ENCODE data around the gene ELFN1.

Gene ELFN1

DNA sequence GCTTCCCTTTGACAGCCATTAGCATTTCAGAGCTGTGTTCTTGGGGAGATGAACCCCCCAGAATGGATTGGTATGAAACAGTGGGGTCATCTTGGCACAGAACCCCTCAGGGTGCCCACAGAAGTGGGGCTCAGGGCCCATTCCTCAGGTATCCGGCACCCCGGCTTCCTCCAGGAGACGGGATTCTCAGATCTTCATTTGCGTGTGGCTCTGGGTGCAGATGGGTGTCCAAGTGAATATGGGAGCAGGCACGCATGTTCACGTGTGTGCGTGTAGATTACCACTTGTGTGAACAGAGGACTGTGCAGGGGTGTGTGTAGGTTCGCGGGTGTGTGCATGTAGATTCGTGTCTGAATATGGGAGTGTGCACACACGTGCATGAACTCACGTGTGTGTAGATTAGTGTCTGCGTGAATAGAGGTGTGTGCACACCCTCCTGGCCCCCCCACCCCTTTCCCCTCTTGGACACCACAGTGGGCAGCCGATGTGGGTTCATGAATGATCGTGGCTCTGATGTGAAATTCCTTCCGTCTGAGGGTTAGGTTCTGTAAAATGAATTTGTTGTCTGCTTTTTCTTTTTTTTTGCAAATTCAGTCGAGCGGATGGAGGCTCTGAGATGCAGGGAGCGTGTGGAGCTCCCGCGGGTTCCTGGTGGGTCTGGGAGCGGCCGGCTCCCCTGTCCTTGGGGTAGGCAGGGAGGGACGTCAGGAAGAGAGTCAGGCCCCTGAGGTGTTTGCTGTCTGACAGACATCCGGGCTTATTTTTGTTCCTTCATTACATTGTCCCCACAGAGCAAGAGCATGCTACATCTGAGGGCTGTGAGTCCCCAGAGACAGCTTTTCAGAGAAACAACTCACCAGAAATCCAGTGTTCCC is 7.4 kb downstream of the ELFN1 start:
- no peak for DNase-seq

DNA sequence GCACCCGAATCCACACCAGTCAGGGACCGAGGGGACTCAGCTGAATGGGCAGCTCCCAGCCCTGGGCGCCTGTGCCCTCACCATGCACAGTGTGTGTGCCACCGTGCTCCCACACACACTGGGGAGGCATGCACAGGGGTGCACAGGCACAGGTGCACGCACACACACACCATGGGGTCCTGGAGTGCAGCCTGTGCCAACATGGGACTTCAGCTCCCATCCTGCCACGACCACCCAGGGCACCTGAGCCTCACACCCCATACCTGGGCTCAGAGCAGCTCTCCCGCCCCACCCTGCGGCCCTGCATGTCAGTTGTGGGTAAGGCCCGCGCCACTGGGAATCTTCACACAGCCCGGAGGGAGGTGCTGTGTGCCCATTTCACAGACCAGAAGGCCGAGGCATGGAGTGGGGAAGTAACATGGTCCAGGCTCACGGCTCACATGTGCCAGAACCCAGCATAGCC is 8.0 kb downstream of the ELFN1 start:
- DNase-seq, result no peak

DNA sequence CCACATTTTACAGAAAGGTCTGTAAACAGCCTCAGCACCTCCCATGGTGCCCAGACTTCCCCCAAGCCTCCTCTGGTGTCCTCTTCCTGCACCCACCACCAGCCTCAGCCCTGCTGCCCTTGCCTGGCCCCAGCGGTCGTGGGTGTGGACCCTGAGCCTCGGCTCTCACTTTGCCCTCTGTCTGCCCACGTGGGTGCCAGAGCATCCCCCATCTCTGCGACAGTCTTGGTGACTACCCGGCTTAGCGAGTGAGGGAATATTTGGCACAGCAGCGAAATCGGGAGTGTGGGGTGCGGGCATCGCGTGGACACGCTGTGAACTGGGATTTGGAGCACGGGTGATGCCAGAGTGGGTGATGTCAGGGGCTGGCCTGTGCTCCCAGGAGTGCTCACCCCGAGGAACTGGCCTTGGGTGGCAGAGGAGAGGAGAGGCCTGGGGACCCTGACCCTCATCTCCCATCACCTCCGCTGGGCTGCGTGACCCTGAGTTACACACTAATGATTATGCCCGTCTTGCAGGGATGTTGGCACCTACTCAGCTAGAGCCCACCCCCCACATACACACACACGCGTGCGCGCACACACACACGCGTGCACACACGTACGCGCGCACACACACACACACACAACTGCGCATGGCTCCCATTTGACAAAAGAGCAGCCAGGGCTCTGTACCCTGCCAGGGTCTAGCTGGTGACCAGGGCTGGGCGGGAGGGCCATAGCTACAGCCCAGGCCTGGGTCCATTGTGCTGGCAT is 8.7 kb downstream of the ELFN1 start:
- no peak for DNase-seq

DNA sequence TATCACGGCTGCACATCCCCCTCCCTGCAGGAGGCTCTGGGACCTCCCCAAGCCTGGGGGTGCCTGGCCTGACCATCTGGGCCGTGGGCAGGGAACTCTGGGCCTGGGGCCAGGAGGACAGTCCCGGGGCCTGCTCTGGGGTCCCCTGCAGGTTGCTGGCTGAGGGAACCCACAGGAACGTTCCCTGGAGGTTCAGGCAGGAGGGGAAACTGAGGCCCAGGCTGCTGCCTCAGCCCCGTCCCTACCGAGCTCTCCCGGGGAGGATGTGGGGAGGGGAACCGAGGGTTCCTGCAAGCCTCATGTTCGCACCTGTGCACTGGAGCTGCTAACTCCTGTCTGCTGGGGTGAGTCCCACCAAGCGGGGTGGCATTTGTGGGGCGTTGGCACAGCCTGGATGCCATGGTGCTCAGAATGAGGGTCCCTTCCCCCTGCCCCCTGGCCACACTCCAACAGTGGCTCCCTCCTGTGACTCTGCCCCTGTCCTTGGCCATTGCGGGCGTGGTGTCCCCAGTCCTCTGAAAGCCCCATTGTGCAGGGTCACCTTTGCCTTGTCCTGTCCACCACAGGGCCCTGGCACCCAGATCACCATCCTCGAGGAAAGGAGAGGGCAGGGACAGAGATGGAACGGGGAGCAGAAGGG is 9.4 kb downstream of the ELFN1 start:
- DNase-seq, result no peak

DNA sequence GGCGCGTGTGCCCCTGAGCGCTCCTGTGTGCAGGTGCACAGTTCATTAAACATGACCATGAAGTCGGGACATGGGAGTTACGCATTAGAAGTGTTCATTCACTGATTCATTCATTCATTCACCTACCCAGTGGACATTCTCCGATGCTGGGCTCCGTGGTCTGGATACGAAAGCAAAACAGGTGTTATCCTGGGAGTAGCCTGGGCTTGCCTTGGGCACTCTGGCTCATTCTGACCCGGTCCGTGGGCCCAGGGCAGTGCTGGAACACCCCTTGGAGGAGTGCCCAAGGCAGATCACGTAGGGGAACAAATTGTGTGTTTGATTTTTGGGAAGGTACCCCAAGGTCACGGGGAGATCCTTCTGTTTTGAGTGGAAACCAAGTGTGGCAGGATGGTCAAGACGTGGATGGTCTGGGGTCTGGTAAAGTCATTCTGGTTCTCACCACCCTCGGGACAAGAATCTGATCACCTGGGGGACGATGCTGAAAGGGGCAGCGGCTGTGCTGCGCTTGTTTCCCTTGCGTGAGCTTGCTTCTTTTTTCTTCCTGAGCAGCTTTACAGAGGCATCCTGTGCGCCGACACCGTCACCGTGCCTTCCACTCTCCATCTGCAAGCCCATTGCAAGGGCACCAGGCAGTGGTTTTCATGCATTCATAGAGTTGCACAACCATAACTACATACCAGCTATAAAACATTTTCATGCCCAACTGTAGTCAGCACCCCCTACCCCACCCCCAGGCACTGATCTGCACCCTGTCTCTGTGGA is 10.1 kb downstream of the ELFN1 start:
- DNase-seq, result no peak

DNA sequence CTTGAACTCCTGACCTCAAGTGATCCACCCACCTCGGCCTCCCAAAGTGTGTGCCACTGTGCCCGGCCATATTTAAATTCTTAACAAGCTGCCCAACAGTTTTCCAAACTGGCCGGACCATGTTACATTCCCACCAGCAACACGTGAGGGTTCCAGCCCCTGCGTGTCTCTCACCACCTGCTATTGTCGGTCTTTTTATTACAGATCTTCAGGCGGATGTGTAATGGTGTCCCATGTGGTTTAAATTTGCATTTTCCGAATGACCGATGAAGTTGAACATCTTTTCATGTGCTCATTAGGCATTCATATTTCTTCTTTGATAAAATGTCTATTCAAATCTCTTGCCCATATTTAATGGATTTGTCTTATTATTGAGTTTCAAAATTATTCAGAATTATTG is 11.5 kb downstream of the ELFN1 start:
- no peak for DNase-seq

DNA sequence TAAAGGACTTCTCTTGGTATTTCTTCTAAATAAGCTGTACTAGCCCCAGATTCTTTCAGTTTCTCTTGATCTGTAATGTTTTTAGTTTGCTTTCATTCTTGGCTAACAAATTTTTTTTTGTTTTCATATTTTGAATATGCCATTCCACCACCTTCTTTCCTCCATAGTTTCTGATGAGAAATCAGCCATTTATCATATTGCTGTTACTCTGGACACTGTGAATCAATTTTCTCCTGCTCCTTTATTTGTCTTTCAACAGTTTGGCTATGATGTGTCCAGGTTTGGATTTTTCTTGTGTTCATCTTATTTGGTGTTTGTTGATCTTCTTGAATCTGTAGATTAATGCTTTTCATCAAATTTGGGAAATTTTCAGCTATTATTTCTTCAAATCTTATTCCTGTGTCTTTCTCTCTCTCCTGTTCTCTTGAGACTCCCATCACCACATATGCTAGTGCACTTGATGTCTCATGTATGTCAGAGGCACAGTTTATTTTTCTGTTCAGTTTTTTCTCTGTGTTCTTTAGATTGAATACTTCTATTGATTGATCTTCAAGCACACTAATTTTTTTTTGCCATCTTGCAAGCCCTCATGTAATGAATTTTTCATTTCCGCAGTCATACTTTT is 15.0 kb downstream of the ELFN1 start:
- DNase-seq, result no peak

DNA sequence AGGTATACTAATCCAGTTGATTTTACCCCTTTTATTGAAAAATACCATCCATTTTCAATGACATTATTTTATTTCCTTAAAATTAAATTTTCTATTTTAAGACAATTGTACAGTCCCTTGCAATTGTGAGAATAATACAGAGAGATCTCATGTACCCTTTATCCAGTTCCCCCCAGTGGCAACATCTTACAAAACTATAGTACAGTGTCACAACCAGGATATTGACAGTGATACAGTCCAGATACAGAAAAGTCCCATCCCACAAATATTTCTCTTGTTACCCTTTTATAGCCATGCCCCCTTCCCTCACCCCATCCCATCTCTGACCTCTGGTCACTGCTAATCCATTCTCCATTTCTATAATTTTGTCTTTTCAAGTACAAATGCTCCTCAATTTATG is 18.5 kb downstream of the ELFN1 start:
- no peak for DNase-seq

DNA sequence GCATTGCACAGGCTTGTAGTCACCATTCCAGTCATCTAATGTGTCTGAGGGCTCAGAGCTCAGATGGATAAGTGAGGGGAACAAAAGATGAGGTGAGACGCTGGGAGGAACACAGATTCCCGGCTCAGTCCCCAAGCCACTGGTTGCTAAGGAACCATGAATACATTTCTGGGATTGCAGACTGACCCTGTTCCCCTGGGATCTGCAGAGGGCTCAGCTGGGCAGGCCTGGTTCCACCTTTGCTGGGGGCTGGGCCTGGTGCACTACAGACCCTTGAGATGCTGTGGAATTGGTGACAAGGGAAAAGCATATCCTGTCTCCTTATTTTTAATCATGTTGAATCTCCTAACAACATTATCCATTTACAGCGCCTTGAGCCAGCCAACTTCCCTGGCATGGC is 19.2 kb downstream of the ELFN1 start:
- no peak for DNase-seq

DNA sequence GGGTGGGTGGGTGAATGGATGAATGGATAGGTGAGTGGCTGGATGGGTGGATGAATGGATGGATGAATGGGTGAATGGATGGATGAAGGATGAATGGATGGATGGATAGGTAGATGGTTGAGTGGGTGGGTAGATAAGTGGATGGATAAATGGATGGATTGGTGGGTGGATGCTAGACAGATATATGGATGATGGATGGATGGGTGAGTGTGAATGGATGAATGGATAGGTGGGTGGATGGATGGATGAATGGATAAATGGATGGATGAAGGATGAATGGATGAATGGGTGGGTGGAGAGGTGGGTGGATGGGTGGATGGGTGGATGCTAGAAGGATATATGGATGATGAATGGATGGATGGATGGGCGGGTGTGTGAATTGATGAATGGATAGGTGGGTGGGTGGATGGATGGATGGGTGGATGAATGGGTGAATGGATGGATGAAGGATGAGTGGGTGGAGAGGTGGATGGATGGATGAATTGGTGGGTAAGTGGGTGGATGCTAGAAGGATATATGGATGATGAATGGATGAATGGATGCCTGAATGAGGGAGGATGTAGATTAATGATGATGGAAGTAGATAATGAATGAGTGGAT is 20.4 kb downstream of the ELFN1 start:
- no peak for DNase-seq

DNA sequence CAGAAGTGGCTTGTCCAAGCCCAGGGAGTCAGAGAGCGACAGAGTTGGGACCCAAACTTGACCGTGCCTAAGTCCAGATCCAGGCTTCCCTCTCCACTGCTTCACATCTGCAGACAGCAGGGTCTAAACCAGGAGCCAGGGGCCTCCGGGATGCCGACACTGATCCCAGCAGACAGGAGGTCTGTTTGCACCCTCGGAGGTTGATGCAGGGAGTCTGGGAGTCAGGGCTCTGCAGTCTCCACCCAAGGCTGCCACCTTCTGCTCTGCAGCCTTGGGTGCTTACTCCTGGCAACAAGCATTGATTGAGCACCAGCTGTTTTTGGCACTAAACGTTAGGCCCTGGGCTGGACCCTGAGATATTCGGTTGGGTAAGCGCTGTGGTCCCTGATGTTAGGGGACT is 21.0 kb downstream of the ELFN1 start:
- no peak for DNase-seq

DNA sequence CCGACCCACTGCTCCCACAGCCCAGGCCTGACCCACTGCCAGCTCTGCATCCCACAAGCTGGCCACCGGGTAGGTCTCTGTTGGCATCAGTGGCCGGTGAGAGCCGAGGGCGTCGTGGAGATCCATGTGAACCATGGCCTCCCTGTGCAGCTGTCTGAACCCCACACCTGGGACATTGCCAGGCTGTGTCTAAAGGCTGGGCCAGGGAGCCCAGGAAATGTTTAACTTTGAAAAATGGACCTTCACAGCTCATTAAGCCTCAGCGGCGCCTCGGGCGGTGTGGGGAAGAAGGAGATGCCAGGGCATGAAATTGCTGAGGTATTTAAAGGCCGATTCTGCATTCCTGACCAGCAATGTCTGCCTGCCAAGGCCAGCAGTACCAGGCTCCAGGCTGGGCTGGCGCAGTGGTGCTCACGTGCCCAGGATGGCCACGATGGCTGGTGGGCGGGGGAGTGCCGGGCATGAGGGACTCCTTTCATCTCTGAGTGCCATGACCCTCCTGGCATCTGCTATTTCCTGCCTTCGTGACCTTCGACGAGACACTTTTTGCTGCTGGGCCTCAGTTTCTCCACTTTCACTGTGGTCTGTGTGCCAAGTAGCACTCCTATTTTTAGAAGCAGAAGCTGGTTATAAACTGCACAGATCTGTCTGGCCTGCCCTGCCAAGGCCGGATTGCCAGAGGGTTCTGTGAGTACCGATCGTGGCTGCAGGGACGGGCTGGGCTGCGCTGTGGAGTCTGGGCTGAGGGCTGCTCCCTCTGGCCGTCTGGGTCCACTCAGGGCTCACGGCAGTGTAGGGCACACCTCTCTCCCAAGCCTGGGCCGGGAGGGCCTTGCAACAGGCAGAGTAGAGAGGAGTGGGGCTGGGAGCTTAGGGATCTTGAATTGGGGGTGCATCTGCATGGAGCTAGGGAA is 21.8 kb downstream of the ELFN1 start:
- no peak for DNase-seq

DNA sequence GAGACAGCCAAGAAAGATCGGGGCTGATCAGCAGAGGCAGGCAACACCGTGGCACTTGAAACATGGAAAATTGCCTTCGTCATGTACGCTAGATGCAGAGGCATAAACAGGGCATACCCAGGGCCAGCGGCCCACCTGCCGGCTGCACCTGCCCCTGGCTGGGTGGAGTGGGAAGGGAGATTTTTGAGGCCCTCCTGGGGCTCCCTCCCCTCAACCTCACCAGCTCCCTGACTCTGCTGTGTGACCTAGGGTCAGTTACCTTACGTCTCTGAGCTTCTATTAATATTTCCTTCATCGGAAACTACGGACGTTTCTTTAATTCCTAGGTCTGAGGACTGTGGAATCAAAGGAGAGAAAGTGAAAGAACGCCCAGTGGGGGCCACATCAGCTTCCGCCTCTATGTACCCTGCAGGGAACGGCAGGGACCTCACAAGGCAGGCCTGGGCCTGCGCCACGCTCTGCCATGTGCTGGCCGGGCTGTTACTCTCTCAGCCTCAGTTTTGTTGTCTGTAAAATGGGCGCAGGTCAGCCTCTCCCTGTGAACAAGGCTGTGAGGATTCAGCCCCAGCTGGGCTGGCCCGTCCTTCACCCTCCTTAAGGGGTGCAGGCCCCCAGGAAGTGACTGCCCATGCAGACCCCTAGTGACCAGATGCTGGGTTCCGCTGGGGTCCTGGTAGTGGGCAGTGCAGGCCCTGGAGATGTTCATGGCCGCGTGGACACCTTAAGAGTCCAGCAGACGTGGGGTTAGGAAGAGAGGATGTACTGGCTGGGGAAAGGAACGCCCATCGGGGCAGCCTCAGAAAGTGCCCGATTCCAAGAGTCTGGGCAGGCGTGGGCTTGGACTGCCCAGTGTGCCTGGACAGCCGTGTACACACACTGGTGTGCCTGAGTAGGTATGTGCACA is 22.7 kb downstream of the ELFN1 start:
- no peak for DNase-seq

DNA sequence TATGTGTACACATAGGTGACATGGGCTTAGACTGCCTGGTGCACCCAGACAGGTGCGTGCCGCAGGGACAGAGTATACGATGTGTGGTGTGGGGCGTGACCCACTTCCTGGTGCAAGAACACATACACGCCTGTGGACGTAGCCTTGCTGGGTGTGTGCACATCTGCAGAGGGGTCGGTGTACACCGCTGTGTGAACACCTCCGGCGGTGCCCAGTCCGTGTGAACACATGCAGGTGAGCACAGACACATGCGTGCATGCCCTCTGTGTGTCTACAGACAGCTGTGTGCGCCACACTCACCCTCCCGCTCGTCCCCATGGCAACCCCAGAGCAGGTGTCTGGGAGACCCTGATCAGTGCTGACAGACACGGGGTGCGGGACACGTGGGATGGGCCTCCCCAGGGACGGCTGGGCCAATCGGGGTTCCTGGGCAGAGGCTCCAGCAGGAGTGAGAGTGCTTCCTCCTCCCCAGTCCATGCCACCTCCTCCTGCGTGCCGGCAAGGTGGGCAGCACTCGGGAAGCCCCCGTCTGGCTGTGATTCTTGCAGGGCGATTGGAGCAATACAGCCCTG is 23.4 kb downstream of the ELFN1 start:
- DNase-seq, result no peak

DNA sequence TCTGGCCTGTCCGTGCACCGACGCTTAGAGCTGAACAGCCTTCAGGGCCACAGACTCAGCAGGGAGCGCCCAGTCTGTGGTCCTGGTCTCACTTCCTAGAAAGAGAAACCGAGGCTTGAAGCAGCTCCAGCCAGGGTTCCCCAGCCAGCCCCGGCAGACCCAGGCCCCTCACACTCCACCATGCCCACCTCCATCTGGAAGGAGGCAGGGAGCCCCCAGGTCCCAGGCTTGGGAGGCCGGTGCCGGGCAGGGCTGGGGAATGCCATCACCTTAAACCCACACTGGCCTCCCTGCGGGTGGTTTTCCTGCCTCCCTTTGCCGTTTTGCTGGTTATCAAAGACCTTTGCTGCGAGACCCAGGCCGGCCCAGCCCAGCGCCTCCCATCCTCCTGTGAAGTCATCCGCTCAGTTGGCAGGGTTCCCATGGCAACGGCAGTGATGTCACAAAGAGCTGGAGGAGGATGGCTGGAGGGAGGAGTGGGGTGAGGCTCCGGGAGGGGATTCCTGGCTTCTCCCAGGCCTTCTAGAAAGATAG is 24.0 kb downstream of the ELFN1 start:
- DNase-seq, result no peak

DNA sequence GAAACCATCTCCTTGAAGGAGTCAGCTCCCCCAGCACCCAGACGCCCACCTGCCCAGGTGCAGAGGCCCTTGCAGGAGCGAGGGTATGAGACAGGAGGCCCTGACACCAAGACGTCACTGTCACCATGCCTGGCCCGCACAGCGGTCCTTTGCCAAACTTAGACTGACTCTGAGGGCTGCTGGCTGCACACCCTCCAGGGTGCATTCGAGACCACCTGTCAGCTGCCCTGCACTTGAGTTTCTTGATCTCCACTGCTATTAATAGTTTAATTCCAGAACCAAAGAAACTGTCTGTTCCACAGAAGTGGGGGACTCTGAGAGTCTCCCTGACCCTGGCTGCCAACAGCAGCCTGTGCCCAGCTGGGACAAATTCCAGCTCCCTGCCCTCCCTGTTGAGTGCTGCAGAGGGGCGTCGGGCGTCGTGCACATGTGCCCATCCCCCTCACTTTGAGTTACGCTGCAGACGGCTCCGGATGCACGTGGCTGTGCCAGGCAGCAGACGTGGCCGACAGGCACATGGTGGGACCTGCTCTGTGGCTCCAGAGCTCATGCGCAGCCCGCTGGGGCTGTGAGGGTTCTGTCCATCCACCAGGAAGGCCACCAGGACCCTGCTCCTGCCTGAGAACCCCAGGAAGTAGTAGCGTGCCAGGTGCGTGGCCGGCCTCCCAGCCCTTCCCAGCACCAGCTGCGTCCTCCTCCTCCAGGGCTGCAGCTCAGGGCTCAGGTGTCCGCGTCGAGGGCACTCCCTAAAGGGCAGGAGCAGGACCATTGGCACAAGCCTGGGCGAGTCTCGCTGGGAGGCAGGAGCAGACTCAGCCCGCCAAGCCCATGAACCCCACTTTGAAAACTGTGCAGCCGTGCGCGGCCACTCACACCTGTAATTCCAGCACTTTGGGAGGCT is 24.8 kb downstream of the ELFN1 start:
- no peak for DNase-seq

DNA sequence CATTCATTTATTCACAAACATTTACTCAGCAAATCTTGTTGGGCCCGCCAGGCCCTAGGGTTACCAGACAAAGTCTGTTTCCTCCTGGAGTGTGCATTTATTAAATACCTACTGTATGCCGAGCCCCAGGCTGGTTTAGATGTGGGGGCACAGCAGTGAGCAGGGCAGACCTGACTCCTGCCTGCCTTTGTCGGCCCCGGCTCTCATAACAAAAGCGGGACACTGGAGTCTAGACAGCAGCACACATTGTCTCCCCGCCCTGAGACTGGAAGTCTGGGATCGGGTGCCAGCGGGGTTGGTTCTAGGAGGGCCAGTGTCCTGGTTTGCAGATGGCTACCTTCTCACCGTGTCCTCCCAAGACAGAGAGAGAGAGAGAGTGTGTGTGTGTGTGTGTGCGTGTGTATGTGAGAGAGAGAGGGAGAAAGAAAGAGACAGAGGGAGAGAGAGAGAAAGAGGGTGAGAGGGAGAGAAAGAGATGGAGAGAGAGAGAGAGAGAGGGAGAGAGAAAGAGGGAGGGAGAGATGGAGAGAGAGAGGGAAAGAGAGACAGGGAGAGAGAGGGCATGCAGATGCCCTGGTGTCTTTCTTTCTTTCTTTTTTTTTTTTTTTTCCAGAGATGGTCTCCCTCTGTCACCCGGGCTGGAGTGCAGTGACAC is 25.9 kb downstream of the ELFN1 start:
- DNase-seq, result no peak
